BLaER1 treated with 17β-estradiol and CSF1 and Interleukin-3, amounts not matched to agents 10 nM and 100 nM (cell line): Measurements from ENCODE around the gene HMGCLL1.

Experiments used
- H3K27ac ChIP-seq, 11 experiments: shearing (Covaris generic); formaldehyde crosslinking; 2 replicates each; pipeline ENCODE4 v1.8.1; 2022
- H3K27me3 ChIP-seq, 11 experiments: shearing (Covaris generic); formaldehyde crosslinking; 2 replicates each; pipeline ENCODE4 v1.8.1; 2022
- H3K36me3 ChIP-seq, 11 experiments: shearing (Covaris generic); formaldehyde crosslinking; 2 replicates each; pipeline ENCODE4 v1.8.1; 2022
- H3K4me1 ChIP-seq, 10 experiments: shearing (Covaris generic); formaldehyde crosslinking; 2 replicates each; pipeline ENCODE4 v1.8.1; 2022
- H3K4me2 ChIP-seq, 11 experiments: shearing (Covaris generic); formaldehyde crosslinking; 2 replicates each; pipeline ENCODE4 v1.8.1; 2022
- H3K4me3 ChIP-seq, 10 experiments: shearing (Covaris generic); formaldehyde crosslinking; 2 replicates each; pipeline ENCODE4 v1.8.1; 2022
- H3K9ac ChIP-seq, 11 experiments: shearing (Covaris generic); formaldehyde crosslinking; 2 replicates each; pipeline ENCODE4 v1.8.1; 2022
- H3K9me3 ChIP-seq, 11 experiments: shearing (Covaris generic); formaldehyde crosslinking; replicated peaks in 1 of 11; 2 replicates each; pipeline ENCODE4 v1.8.1; 2022
- H4K20me1 ChIP-seq, 11 experiments: shearing (Covaris generic); formaldehyde crosslinking; 2 replicates each; pipeline ENCODE4 v1.8.1; 2022
- Cebpa-rat ChIP-seq, 11 experiments: shearing (Covaris generic); IDR thresholded peaks; 2 replicates each; pipeline ENCODE4 v1.8.1; 2022

HMGCLL1 gene

GRCh38 chr6:55574556-55574955, 4.4 kb downstream of the HMGCLL1 start:
- no peak overlapping the region for H3K4me2 ChIP-seq
- no peaks in the 10 kb centered on the region for H3K27me3 ChIP-seq
- TF ChIP-seq Cebpa-rat (IDR thresholded peaks at IDR 0.05): no peak
- H3K4me1 ChIP-seq: no peaks in the 10 kb centered on the region
- peaks cover 9 to 25% (median 17%) of the 10 kb centered on the region in 11 experiments; a peak in 21 of 22 replicates for H3K9me3 ChIP-seq
- no peaks in the 10 kb centered on the region for H4K20me1 ChIP-seq
- no peaks in the 10 kb centered on the region for H3K36me3 ChIP-seq
- no peak overlapping the region for H3K4me3 ChIP-seq
- no peak overlapping the region for H3K9ac ChIP-seq
- H3K27ac ChIP-seq: no peak overlapping the region

DNA sequence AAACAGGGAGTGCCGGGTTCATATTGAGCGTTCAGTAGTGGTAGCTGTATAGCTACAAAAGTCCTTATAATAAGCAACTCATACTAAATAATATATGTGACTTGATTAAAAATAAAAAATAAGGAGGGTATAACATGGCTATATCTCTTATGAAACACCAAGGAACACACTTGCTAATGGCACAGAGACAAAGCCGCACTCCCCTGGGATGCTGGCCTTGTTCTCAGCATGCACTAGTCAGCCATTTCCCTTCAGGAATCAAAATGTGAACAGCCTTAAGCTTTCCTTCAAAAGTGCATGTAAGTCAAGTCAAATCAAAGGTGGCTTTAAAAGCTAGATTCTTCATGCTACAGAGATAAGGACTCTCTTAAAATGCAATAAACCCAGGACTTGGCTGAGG, 9.4 kb downstream of the HMGCLL1 start:
- no peaks in the 10 kb centered on the region for H3K4me1 ChIP-seq
- H4K20me1 ChIP-seq: no peaks in the 10 kb centered on the region
- H3K27me3 ChIP-seq: no peaks in the 10 kb centered on the region
- H3K27ac ChIP-seq: no peak overlapping the region
- TF ChIP-seq Cebpa-rat (IDR thresholded peaks at IDR 0.05): no peak
- H3K9me3 ChIP-seq: peaks cover 0 to 12% (median 5%) of the 10 kb centered on the region in 11 experiments; a peak in 7 of 22 replicates
- no peak overlapping the region for H3K4me3 ChIP-seq
- no peak overlapping the region for H3K9ac ChIP-seq
- H3K4me2 ChIP-seq: no peak overlapping the region
- no peaks in the 10 kb centered on the region for H3K36me3 ChIP-seq

- Histone ChIP-seq H3K27me3 (no peaks in the 10 kb centered on the region), H3K4me1 (no peaks in the 10 kb centered on the region), H4K20me1 (no peaks in the 10 kb centered on the region), H3K4me2 (no peak overlapping the region), H3K36me3 (no peaks in the 10 kb centered on the region), H3K27ac (no peak overlapping the region), H3K9ac (no peak overlapping the region), H3K9me3 (peaks cover 0 to 12% (median 5%) of the 10 kb centered on the region in 11 experiments; a peak in 7 of 22 replicates), H3K4me3 (no peak overlapping the region)
- no peak for TF ChIP-seq Cebpa-rat (IDR thresholded peaks at IDR 0.05)
Observed at GRCh38 chr6:55568808-55569439, 10.1 kb downstream of the HMGCLL1 start.

DNA sequence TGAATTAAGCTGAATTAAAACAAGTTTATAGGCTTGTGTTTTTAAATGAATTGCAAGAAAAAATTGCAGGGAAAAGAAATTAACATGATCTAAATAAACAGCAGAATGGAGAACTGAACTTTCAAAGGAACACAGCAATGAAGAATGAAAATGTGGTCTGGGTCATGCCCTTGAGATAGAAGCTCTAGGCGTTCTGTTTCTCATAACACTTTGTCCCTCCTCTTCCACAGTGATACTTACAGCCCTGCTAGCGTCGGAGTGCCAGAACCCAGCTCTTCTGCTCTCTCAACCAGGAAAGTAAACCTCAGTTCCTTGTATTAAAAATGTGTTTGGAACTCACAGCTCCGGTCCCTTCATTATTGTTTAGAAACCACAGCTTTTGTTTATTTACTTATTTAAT, 11.4 kb downstream of the HMGCLL1 start:
- Histone ChIP-seq H3K9me3 (no peaks in the 10 kb centered on the region), H3K9ac (no peak overlapping the region), H3K4me1 (no peaks in the 10 kb centered on the region), H3K4me3 (no peak overlapping the region), H3K4me2 (no peak overlapping the region), H3K36me3 (no peaks in the 10 kb centered on the region), H3K27ac (no peak overlapping the region), H3K27me3 (no peaks in the 10 kb centered on the region), H4K20me1 (no peaks in the 10 kb centered on the region)
- TF ChIP-seq Cebpa-rat (IDR thresholded peaks at IDR 0.05): no peak

DNA sequence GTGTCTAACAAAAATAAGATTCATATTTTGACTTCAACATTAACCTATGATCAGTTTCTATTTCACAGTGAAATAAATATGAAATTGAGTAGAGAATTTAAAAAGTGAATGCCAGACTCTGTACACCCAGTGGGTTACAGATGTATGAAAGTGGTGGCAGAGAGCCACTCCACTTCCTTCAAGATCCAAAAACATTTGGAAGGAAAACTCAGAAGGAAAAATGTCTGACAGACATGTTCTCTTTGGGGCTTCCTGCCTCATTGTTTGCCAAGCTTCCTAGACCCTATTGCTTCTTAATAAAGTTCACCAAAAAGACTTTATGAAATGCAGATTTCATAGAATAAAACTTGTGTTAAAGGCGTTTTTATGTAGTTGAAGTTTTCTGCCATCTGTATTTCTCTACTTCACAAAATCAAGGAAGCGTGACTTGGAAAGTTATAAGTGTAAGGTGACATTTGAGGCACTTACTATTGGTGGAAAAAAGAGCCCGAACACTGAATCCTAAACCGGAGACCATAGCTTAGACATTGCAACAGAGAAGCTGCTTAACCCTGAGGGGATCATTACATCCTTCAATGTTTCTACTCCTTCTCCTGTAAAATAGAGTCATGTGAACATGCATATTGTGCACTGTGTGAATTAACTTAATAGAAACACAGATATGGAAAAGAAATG, 12.8 kb downstream of the HMGCLL1 start:
- H3K27me3 ChIP-seq: no peaks in the 10 kb centered on the region
- H3K27ac ChIP-seq: no peak overlapping the region
- no peak overlapping the region for H3K9ac ChIP-seq
- no peaks in the 10 kb centered on the region for H4K20me1 ChIP-seq
- H3K9me3 ChIP-seq: no peaks in the 10 kb centered on the region
- TF ChIP-seq Cebpa-rat (IDR thresholded peaks at IDR 0.05): no peak
- H3K4me1 ChIP-seq: no peaks in the 10 kb centered on the region
- H3K4me3 ChIP-seq: no peak overlapping the region
- H3K36me3 ChIP-seq: no peaks in the 10 kb centered on the region
- H3K4me2 ChIP-seq: no peak overlapping the region

DNA sequence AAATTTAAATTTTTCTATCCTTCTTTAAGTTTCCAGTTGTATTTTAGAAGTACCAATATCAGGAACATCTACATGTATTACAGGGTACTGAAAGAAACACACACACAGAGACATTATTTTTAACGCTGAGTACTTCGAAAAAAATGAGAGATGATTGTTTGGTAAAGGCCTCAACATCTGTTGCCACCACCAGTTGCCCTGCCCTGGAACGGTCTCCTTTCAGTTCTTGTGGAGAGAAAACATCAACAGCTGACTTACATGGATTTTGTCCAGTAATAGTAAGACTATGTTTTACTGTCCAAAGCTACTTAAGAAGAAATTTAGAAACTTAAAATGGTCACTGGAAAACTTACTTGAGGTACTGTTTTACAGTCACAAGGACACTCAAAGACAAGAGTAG, 16.7 kb downstream of the HMGCLL1 start:
- Histone ChIP-seq H3K9me3 (no peaks in the 10 kb centered on the region), H4K20me1 (no peaks in the 10 kb centered on the region), H3K4me1 (no peaks in the 10 kb centered on the region), H3K9ac (no peak overlapping the region), H3K4me3 (no peak overlapping the region), H3K27ac (no peak overlapping the region), H3K36me3 (no peaks in the 10 kb centered on the region), H3K27me3 (no peaks in the 10 kb centered on the region), H3K4me2 (no peak overlapping the region)
- no peak for TF ChIP-seq Cebpa-rat (IDR thresholded peaks at IDR 0.05)

DNA sequence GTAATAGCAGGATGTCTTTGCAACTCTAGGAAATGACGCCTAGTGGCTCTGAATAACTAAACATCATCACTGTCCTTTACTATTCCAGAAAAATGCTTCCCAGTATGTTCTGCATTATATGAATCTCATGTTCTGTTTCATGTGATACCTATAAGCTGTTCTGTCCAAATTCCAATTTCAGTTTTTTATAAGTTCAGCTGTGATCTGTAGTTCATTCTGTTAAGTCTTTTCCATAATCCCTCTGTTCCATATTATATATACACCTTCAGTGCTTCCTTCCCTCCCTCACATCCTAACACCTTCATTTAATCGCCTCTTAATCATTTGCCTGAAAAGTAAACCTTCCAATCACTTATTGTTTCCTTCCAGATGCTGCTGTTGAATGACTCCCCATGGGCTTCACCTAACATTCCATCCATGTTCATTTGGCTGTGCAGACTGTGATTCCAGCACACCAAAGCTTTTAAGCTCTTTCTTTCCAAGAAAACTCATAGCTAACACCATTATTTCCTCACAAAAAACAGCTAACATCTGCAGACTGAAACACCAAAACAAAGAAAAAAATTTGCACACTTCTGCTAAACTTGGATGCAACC, 18.6 kb downstream of the HMGCLL1 start:
- H3K4me3 ChIP-seq: no peak overlapping the region
- no peaks in the 10 kb centered on the region for H3K4me1 ChIP-seq
- TF ChIP-seq Cebpa-rat (IDR thresholded peaks at IDR 0.05): no peak
- no peak overlapping the region for H3K27ac ChIP-seq
- no peak overlapping the region for H3K9ac ChIP-seq
- H3K36me3 ChIP-seq: no peaks in the 10 kb centered on the region
- H4K20me1 ChIP-seq: no peaks in the 10 kb centered on the region
- H3K9me3 ChIP-seq: no peaks in the 10 kb centered on the region
- no peak overlapping the region for H3K4me2 ChIP-seq
- H3K27me3 ChIP-seq: no peaks in the 10 kb centered on the region

DNA sequence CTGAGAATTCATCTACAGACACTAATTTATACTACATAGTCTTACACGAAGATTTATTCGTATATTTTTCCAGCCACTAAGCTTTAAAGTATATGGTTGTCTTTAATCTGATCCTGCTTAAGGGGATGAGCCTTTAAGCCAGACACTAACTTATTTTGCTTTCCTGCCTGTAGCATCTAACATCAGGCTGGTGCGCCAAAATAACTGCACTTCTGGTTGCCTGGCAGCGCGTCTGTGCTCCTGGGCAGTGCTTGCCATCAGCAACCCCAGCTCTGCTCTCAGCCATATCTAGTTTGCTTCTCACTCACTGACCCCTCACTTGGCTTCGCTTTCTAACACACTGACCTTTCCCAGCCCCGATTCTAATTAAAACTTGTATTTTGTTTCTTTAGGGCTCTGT, 21.8 kb downstream of the HMGCLL1 start:
- Histone ChIP-seq H3K4me3 (no peak overlapping the region), H3K27me3 (no peaks in the 10 kb centered on the region), H4K20me1 (no peaks in the 10 kb centered on the region), H3K9ac (no peak overlapping the region), H3K27ac (no peak overlapping the region), H3K4me1 (no peaks in the 10 kb centered on the region), H3K4me2 (no peak overlapping the region), H3K36me3 (no peaks in the 10 kb centered on the region), H3K9me3 (no peaks in the 10 kb centered on the region)
- no peak for TF ChIP-seq Cebpa-rat (IDR thresholded peaks at IDR 0.05)

- Histone ChIP-seq H3K4me3 (no peak overlapping the region), H3K4me2 (no peak overlapping the region), H3K27me3 (no peaks in the 10 kb centered on the region), H3K27ac (no peak overlapping the region), H4K20me1 (no peaks in the 10 kb centered on the region), H3K4me1 (no peaks in the 10 kb centered on the region), H3K9me3 (no peaks in the 10 kb centered on the region), H3K36me3 (no peaks in the 10 kb centered on the region), H3K9ac (no peak overlapping the region)
- no peak for TF ChIP-seq Cebpa-rat (IDR thresholded peaks at IDR 0.05)
Observed at GRCh38 chr6:55545791-55546190, 33.2 kb downstream of the HMGCLL1 start.
